Fibroblast of skin of abdomen (primary cell): ENCODE measurements around the gene EPM2AIP1.
"Not testable (repeated sequence)": the region's sequence is repeated elsewhere in the genome, so short reads cannot be mapped to it uniquely, and the experiment has no call there.

Experiments used
- DNase-seq: peaks from one replicate; pipeline ENCODE4 v3.0.0-alpha.2; 2013

The EPM2AIP1 gene

GRCh38 chr3:36991923-36992805 lies 767 bp downstream of the EPM2AIP1 start:
- peak; percentile 56 for DNase-seq

- no peak for DNase-seq
Measured at GRCh38 chr3:36991147-36991546, 1.8 kb downstream of the EPM2AIP1 start.

- DNase-seq: no peak
Measured at GRCh38 chr3:36989568-36989967, 3.4 kb downstream of the EPM2AIP1 start.

- no peak for DNase-seq
Measured at GRCh38 chr3:36989005-36989404, 3.9 kb downstream of the EPM2AIP1 start.

- no peak for DNase-seq
Measured at GRCh38 chr3:36988356-36988755, 4.6 kb downstream of the EPM2AIP1 start.

GRCh38 chr3:36981006-36981405 lies 11.9 kb downstream of the EPM2AIP1 start:
- no peak for DNase-seq

- no peak for DNase-seq
Measured at GRCh38 chr3:36973139-36973538, 19.8 kb downstream of the EPM2AIP1 start.

GRCh38 chr3:36972163-36972562 lies 20.8 kb downstream of the EPM2AIP1 start:
- DNase-seq: no peak

- peak; percentile 24 for DNase-seq
Measured at GRCh38 chr3:36969540-36970432, 23.1 kb downstream of the EPM2AIP1 start.

GRCh38 chr3:36969085-36969484 lies 23.8 kb downstream of the EPM2AIP1 start:
- DNase-seq: no peak

- DNase-seq: no peak
Measured at GRCh38 chr3:36965440-36965839, 27.5 kb downstream of the EPM2AIP1 start.

- DNase-seq: no peak
Measured at GRCh38 chr3:36964817-36965216, 28.1 kb downstream of the EPM2AIP1 start.

GRCh38 chr3:36964331-36964730 lies 28.6 kb downstream of the EPM2AIP1 start:
- no peak for DNase-seq

- not testable (repeated sequence) for DNase-seq
Measured at GRCh38 chr3:36963008-36963407, 29.9 kb downstream of the EPM2AIP1 start.

- DNase-seq: no peak
Measured at GRCh38 chr3:36960502-36960901, 32.4 kb downstream of the EPM2AIP1 start.

- no peak for DNase-seq
Measured at GRCh38 chr3:36959821-36960220, 33.1 kb downstream of the EPM2AIP1 start.

GRCh38 chr3:36957862-36958686 lies 34.9 kb downstream of the EPM2AIP1 start:
- peak; percentile 70 for DNase-seq

GRCh38 chr3:36957063-36957462 lies 35.9 kb downstream of the EPM2AIP1 start:
- DNase-seq: no peak

- no peak for DNase-seq
Measured at GRCh38 chr3:36956155-36956554, 36.8 kb downstream of the EPM2AIP1 start.

GRCh38 chr3:36954452-36955134 lies 38.3 kb downstream of the EPM2AIP1 start:
- DNase-seq: no peak

GRCh38 chr3:36947814-36948213 lies 45.1 kb downstream of the EPM2AIP1 start:
- not testable (repeated sequence) for DNase-seq
